ENCODE measurements around the gene OSGEP.

DNA sequence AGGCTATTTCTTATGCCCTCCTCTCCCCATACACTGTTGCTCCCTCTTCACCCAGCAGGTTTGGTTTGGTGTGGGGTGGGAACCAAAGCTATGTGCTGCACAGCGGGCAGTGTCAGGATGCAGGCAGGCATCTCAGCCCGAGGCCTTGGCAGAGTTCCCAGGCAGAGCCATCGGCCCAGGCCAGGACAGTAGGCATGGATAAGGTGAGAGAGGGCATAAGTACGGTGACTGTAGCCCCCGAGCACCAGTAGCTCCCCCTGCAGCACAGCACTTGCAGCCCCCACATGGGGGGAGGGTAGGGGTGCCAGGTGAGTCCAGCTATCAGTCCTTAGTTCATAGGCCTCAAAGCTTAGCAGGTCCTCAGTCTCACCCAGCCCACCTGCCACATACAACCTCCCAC lies 25.8 kb downstream of the OSGEP start:
- TF ChIP-seq, protein P1, sequence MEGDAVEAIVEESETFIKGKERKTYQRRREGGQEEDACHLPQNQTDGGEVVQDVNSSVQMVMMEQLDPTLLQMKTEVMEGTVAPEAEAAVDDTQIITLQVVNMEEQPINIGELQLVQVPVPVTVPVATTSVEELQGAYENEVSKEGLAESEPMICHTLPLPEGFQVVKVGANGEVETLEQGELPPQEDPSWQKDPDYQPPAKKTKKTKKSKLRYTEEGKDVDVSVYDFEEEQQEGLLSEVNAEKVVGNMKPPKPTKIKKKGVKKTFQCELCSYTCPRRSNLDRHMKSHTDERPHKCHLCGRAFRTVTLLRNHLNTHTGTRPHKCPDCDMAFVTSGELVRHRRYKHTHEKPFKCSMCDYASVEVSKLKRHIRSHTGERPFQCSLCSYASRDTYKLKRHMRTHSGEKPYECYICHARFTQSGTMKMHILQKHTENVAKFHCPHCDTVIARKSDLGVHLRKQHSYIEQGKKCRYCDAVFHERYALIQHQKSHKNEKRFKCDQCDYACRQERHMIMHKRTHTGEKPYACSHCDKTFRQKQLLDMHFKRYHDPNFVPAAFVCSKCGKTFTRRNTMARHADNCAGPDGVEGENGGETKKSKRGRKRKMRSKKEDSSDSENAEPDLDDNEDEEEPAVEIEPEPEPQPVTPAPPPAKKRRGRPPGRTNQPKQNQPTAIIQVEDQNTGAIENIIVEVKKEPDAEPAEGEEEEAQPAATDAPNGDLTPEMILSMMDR (IDR thresholded peaks at IDR 0.05; ENCODE audit: low read depth, low read length, poor library complexity, severe bottlenecking) = no peak
- TF ChIP-seq EZH2phosphoT487 (IDR thresholded peaks at IDR 0.05; ENCODE audit: borderline replicate concordance, low read length) = no peak

Data from DOHH2 (cell line).